ENCODE measurements around the gene CNN2.
A peak's percentile ranks its signal among the peaks of the same experiment; 100 is the strongest.

CNN2 gene

GRCh38 chr19:1037621-1038064 is 11.2 kb downstream of the CNN2 start:
- TF ChIP-seq CTCF (IDR thresholded peaks at IDR 0.05), result no peak
- DNase-seq, result no peak
- Mint-ChIP-seq H3K9me3 (no peaks in the 10 kb centered on the region), H3K4me1 (peaks cover 24% of the 10 kb centered on the region), H3K4me3 (no peak overlapping the region), H3K36me3 (ENCODE audit: low read depth) (peaks cover 43% of the 10 kb centered on the region), H3K27ac (peak overlapping the region; percentile 37), H3K27me3 (ENCODE audit: low read depth, poor library complexity) (no peaks in the 10 kb centered on the region)

GRCh38 chr19:1038978-1039645 is 12.7 kb downstream of the CNN2 start:
- peak overlapping the region; percentile 85 for H3K4me3 Mint-ChIP-seq
- no peaks in the 10 kb centered on the region for H3K9me3 Mint-ChIP-seq
- TF ChIP-seq CTCF (IDR thresholded peaks at IDR 0.05), result no peak
- peaks cover 34% of the 10 kb centered on the region for H3K36me3 Mint-ChIP-seq (ENCODE audit: low read depth)
- no peak for DNase-seq
- H3K27ac Mint-ChIP-seq, result peak overlapping the region; percentile 62
- peaks cover 24% of the 10 kb centered on the region for H3K4me1 Mint-ChIP-seq
- peaks cover 3% of the 10 kb centered on the region for H3K27me3 Mint-ChIP-seq (ENCODE audit: low read depth, poor library complexity)

- peaks cover 24% of the 10 kb centered on the region for H3K4me1 Mint-ChIP-seq
Measured at GRCh38 chr19:1039646-1040475, 13.5 kb downstream of the CNN2 start, which contains the start of gene ABCA7. Gene ABCA7 (plus strand): TSS chr19:1040107. CDS start chr19:1041362, 1,255 bp downstream.

GRCh38 chr19:1040476-1041271 is 14.3 kb downstream of the CNN2 start:
- TF ChIP-seq CTCF (IDR thresholded peaks at IDR 0.05), result no peak
- Mint-ChIP-seq H3K4me1 (peaks cover 29% of the 10 kb centered on the region), H3K4me3 (peak overlapping the region; percentile 85), H3K27ac (peak overlapping the region; percentile 48), H3K27me3 (ENCODE audit: low read depth, poor library complexity) (peaks cover 3% of the 10 kb centered on the region), H3K36me3 (ENCODE audit: low read depth) (peaks cover 29% of the 10 kb centered on the region), H3K9me3 (no peaks in the 10 kb centered on the region)
- peak; percentile 86 for DNase-seq

More at GRCh38 chr19:1039646-1040475, 13.5 kb downstream of the CNN2 start, which contains the start of gene ABCA7:
- peak; percentile 100 for DNase-seq
- peak within 1 kb of the TSS; percentile 62 for H3K27ac Mint-ChIP-seq
- no peaks in the 10 kb centered on the region for H3K9me3 Mint-ChIP-seq
- peak within 1 kb of the TSS; percentile 85 for H3K4me3 Mint-ChIP-seq
- peaks cover 34% of the 10 kb centered on the region for H3K36me3 Mint-ChIP-seq (ENCODE audit: low read depth)
- H3K27me3 Mint-ChIP-seq (ENCODE audit: low read depth, poor library complexity), result peaks cover 3% of the 10 kb centered on the region
- TF ChIP-seq CTCF (IDR thresholded peaks at IDR 0.05), result no peak

GRCh38 chr19:1041272-1041834 is 14.9 kb downstream of the CNN2 start:
- Mint-ChIP-seq H3K4me3 (peak overlapping the region; percentile 85), H3K27me3 (ENCODE audit: low read depth, poor library complexity) (peaks cover 3% of the 10 kb centered on the region), H3K27ac (no peak overlapping the region), H3K9me3 (no peaks in the 10 kb centered on the region), H3K36me3 (ENCODE audit: low read depth) (peaks cover 22% of the 10 kb centered on the region), H3K4me1 (peaks cover 29% of the 10 kb centered on the region)
- no peak for DNase-seq
- TF ChIP-seq CTCF (IDR thresholded peaks at IDR 0.05), result no peak
